ENCODE measurements around the gene TRIM47. TPM values are rescaled to one million over a fixed set of nuclear protein-coding genes. Genes with fewer than 3 reads are reported as not detected.

The TRIM47 gene
- total and polyA plus RNA-seq, 2 of the 13 experiments (the other 11 are each of a cell fraction or from before 2014, with no cell fraction given): 33.5 to 82.0 TPM

DNA sequence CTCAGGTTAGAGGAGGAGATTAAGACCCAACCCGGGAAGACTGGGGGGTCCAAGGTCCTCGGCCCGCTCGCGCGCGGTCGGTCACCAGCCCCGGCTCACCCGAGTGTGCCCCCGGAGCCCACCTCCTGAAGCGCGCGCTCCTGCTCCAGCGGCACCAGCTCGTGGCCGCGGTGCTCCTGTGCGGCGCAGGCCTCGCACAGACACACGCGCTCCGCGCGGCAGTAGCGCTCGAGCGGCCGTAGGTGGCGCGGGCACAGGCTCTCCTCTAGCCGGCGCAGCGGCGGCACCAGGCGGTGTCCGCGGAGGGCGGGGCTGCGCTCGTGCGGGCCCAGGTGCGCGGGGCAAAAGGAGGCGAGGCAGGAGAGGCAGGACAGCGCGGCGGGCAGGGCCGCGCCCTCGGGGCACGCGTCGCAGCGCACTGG lies 618 bp downstream of the TRIM47 start (continued):
- TF ChIP-seq ZNF329 (CRISPR knock-in tag; IDR thresholded peaks at IDR 0.05; ENCODE audit: low read depth): 0 out of 2 replicates have a peak, but pooled peaks have one; percentile 67
- TF ChIP-seq ZSCAN31 (CRISPR knock-in tag; IDR thresholded peaks at IDR 0.05; ENCODE audit: low read depth): peak; percentile 48; the same call in 1 of the 2 replicates
- TF ChIP-seq, protein P1, sequence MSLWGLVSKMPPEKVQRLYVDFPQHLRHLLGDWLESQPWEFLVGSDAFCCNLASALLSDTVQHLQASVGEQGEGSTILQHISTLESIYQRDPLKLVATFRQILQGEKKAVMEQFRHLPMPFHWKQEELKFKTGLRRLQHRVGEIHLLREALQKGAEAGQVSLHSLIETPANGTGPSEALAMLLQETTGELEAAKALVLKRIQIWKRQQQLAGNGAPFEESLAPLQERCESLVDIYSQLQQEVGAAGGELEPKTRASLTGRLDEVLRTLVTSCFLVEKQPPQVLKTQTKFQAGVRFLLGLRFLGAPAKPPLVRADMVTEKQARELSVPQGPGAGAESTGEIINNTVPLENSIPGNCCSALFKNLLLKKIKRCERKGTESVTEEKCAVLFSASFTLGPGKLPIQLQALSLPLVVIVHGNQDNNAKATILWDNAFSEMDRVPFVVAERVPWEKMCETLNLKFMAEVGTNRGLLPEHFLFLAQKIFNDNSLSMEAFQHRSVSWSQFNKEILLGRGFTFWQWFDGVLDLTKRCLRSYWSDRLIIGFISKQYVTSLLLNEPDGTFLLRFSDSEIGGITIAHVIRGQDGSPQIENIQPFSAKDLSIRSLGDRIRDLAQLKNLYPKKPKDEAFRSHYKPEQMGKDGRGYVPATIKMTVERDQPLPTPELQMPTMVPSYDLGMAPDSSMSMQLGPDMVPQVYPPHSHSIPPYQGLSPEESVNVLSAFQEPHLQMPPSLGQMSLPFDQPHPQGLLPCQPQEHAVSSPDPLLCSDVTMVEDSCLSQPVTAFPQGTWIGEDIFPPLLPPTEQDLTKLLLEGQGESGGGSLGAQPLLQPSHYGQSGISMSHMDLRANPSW (CRISPR knock-in tag; IDR thresholded peaks at IDR 0.05; ENCODE audit: borderline replicate concordance): no peak
- no peak for TF ChIP-seq ZNF788 (CRISPR knock-in tag; IDR thresholded peaks at IDR 0.05; ENCODE audit: borderline replicate concordance)
- peak; percentile 41; the same call in 1 of the 2 replicates for TF ChIP-seq ZBTB7A (CRISPR knock-in tag; IDR thresholded peaks at IDR 0.05)
- peak; percentile 90 for TF ChIP-seq TOPORS (CRISPR knock-in tag; IDR thresholded peaks at IDR 0.05)
- no peak; the same call in 1 of the 2 replicates for TF ChIP-seq MYNN (CRISPR knock-in tag; IDR thresholded peaks at IDR 0.05; ENCODE audit: low read depth)
- TF ChIP-seq ARID2 (CRISPR knock-in tag; IDR thresholded peaks at IDR 0.05; ENCODE audit: borderline replicate concordance): peak; percentile 72; the same call in 1 of the 2 replicates
- TF ChIP-seq SATB2 (CRISPR knock-in tag; IDR thresholded peaks at IDR 0.05): peak; percentile 48; the same call in 1 of the 2 replicates
- no peak; the same call in 1 of the 2 replicates for TF ChIP-seq HES4 (CRISPR knock-in tag; IDR thresholded peaks at IDR 0.05; ENCODE audit: borderline replicate concordance)
- TF ChIP-seq CREB1 (IDR thresholded peaks at IDR 0.05): no peak
- TF ChIP-seq CREB1 (CRISPR knock-in tag; IDR thresholded peaks at IDR 0.05): no peak
- TF ChIP-seq ZNF7 (CRISPR knock-in tag; IDR thresholded peaks at IDR 0.05): no peak
- TF ChIP-seq MATR3 (CRISPR knock-in tag; IDR thresholded peaks at IDR 0.05): no peak; the same call in 1 of the 2 replicates
- TF ChIP-seq ZNF777 (CRISPR knock-in tag; IDR thresholded peaks at IDR 0.05): no peak; the same call in 1 of the 2 replicates
- no peak for TF ChIP-seq ZNF232 (CRISPR knock-in tag; IDR thresholded peaks at IDR 0.05; ENCODE audit: borderline replicate concordance)
- TF ChIP-seq, protein P2, sequence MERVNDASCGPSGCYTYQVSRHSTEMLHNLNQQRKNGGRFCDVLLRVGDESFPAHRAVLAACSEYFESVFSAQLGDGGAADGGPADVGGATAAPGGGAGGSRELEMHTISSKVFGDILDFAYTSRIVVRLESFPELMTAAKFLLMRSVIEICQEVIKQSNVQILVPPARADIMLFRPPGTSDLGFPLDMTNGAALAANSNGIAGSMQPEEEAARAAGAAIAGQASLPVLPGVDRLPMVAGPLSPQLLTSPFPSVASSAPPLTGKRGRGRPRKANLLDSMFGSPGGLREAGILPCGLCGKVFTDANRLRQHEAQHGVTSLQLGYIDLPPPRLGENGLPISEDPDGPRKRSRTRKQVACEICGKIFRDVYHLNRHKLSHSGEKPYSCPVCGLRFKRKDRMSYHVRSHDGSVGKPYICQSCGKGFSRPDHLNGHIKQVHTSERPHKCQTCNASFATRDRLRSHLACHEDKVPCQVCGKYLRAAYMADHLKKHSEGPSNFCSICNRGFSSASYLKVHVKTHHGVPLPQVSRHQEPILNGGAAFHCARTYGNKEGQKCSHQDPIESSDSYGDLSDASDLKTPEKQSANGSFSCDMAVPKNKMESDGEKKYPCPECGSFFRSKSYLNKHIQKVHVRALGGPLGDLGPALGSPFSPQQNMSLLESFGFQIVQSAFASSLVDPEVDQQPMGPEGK (CRISPR knock-in tag; IDR thresholded peaks at IDR 0.05): peak; percentile 32; the same call in 1 of the 2 replicates
- TF ChIP-seq ZNF333 (CRISPR knock-in tag; IDR thresholded peaks at IDR 0.05; ENCODE audit: borderline replicate concordance): 0 out of 2 replicates have a peak, but pooled peaks have one; percentile 11
- TF ChIP-seq ZNF383 (CRISPR knock-in tag; IDR thresholded peaks at IDR 0.05; ENCODE audit: borderline replicate concordance): peak; percentile 81; the same call in 1 of the 2 replicates
- 0 out of 2 replicates have a peak, but pooled peaks have one; percentile 31 for TF ChIP-seq ZFP62 (CRISPR knock-in tag; IDR thresholded peaks at IDR 0.05)
- peak; percentile 16 for TF ChIP-seq PTBP1 (IDR thresholded peaks at IDR 0.05; ENCODE audit: low read depth, low read length, poor library complexity, severe bottlenecking)
- 0 out of 2 replicates have a peak, but pooled peaks have one; percentile 7 for TF ChIP-seq KLF9 (CRISPR knock-in tag; IDR thresholded peaks at IDR 0.05; ENCODE audit: low read depth)
- TF ChIP-seq JUND (CRISPR knock-in tag; IDR thresholded peaks at IDR 0.05): no peak
- TF ChIP-seq ZNF709 (CRISPR knock-in tag; IDR thresholded peaks at IDR 0.05): peak; percentile 74

Measured in HepG2 (cell line).